GM23338 (cell line): ENCODE data around the gene RNF207. TPM values are rescaled to one million over a fixed set of nuclear protein-coding genes. Genes with fewer than 3 reads are reported as not detected.

Source experiments
- ATAC-seq: fragments of 200-7000 bp; cut with Tn5 transposase; 3 replicates; pipeline ENCODE4 v1.9.1; 2020
- DNase-seq: peaks from one replicate; pipeline ENCODE4 v3.0.0-alpha.2; 2015; ENCODE audit warnings: low spot score
- H2AFZ ChIP-seq: fragments of 200-600 bp; sonication (generic); 2 replicates; pipeline ENCODE4 v1.8.0; 2016; ENCODE audit warnings: antibody characterized with exemption, mild to moderate bottlenecking, moderate library complexity
- H3F3A ChIP-seq: fragments of 200-600 bp; sonication (generic); replicated peaks from 2 replicates; pipeline ENCODE4 v1.8.0; 2017; ENCODE audit warnings: antibody characterized with exemption, mixed run types, low read depth
- H3K27ac ChIP-seq: fragments of 200-600 bp; sonication (generic); 2 replicates; pipeline ENCODE4 v1.6.1; 2016; ENCODE audit warnings: low read depth
- H3K27me3 ChIP-seq: fragments of 200-600 bp; sonication (generic); 2 replicates; pipeline ENCODE4 v1.8.0; 2016; ENCODE audit warnings: mild to moderate bottlenecking, mixed run types, moderate library complexity; ENCODE audit not compliant: insufficient read depth
- H3K36me3 ChIP-seq: fragments of 200-600 bp; sonication (generic); 2 replicates; pipeline ENCODE4 v1.8.0; 2016; ENCODE audit warnings: mild to moderate bottlenecking; ENCODE audit not compliant: insufficient read depth
- H3K4me1 ChIP-seq: fragments of 200-600 bp; sonication (generic); 2 replicates; pipeline ENCODE4 v1.8.0; 2016; ENCODE audit warnings: mild to moderate bottlenecking, moderate library complexity; ENCODE audit not compliant: insufficient read depth
- H3K4me2 ChIP-seq: fragments of 200-600 bp; sonication (generic); 2 replicates; pipeline ENCODE4 v1.7.1; 2017; ENCODE audit warnings: mixed run types
- H3K4me3 ChIP-seq: fragments of 200-600 bp; sonication (generic); 2 replicates; pipeline ENCODE4 v1.6.1; 2016; ENCODE audit warnings: mixed run types
- H3K79me2 ChIP-seq: fragments of 200-600 bp; sonication (generic); replicated peaks from 2 replicates; pipeline ENCODE4 v1.8.0; 2017; ENCODE audit warnings: mild to moderate bottlenecking; ENCODE audit not compliant: insufficient read depth
- H3K9me2 ChIP-seq: fragments of 200-600 bp; sonication (generic); 2 replicates; pipeline ENCODE4 v1.8.0; 2017; ENCODE audit not compliant: insufficient read depth
- H4K20me1 ChIP-seq: fragments of 200-600 bp; sonication (generic); replicated peaks from 2 replicates; pipeline ENCODE4 v1.8.0; 2017; ENCODE audit warnings: mild to moderate bottlenecking; ENCODE audit not compliant: insufficient read depth
- H3K27ac Mint-ChIP-seq: 2 replicates; pipeline ENCODE4 v1.8.0; 2020; ENCODE audit warnings: inconsistent platforms, mild to moderate bottlenecking, moderate library complexity, mixed read lengths
- H3K27me3 Mint-ChIP-seq: 3 replicates; pipeline ENCODE4 v1.8.0; 2022; ENCODE audit warnings: low read depth, mild to moderate bottlenecking, moderate library complexity, mixed read lengths, inconsistent platforms; ENCODE audit not compliant: insufficient read depth, poor library complexity
- H3K36me3 Mint-ChIP-seq: 3 replicates; pipeline ENCODE4 v1.8.0; 2021; ENCODE audit warnings: low read depth, mild to moderate bottlenecking, inconsistent platforms, moderate library complexity, mixed read lengths
- H3K4me1 Mint-ChIP-seq: 3 replicates; pipeline ENCODE4 v1.8.0; 2020; ENCODE audit warnings: mild to moderate bottlenecking, inconsistent platforms, mixed read lengths
- H3K4me3 Mint-ChIP-seq: 3 replicates; pipeline ENCODE4 v1.8.0; 2021; ENCODE audit warnings: moderate library complexity, mild to moderate bottlenecking, inconsistent platforms, mixed read lengths
- H3K9me3 Mint-ChIP-seq: 3 replicates; pipeline ENCODE4 v1.8.0; 2020; ENCODE audit warnings: moderate library complexity, mild to moderate bottlenecking, inconsistent platforms, mixed read lengths
- CREB1 ChIP-seq: fragments of 250-450 bp; sonication (Bioruptor Pico); IDR thresholded peaks from 2 replicates; pipeline ENCODE4 v1.5.0; 2020; ENCODE audit warnings: low read depth, mild to moderate bottlenecking, moderate library complexity
- CTCF ChIP-seq, 2 experiments: fragments of 200-600 bp in 1 of 2; sonication (generic) in 1 of 2; conservative IDR thresholded peaks; 2 replicates each; pipeline versions ENCODE4 v1.5.1 to v1.6.1; 2016 to 2017; ENCODE audit warnings: antibody characterized with exemption in 2 of 2, low read depth in 2 of 2, mild to moderate bottlenecking in 2 of 2, moderate library complexity in 1 of 2
- ETS1 ChIP-seq: IDR thresholded peaks from 2 replicates; pipeline ENCODE4 v1.6.1; 2016; ENCODE audit warnings: antibody characterized with exemption
- EZH2 ChIP-seq: fragments of 200-600 bp; sonication (generic); IDR thresholded peaks from one replicate; pipeline ENCODE4 v1.8.0; 2017; ENCODE audit warnings: antibody characterized with exemption, mild to moderate bottlenecking, low read depth; ENCODE audit not compliant: unreplicated experiment
- EZH2phosphoT487 ChIP-seq: fragments of 200-600 bp; sonication (generic); IDR thresholded peaks from one replicate; pipeline ENCODE4 v1.8.1; 2018; ENCODE audit warnings: antibody characterized with exemption; ENCODE audit not compliant: unreplicated experiment
- JUNB ChIP-seq: IDR thresholded peaks from one replicate; pipeline ENCODE4 v1.6.1; 2016; ENCODE audit warnings: antibody characterized with exemption; ENCODE audit not compliant: unreplicated experiment
- NANOG ChIP-seq: IDR thresholded peaks from 2 replicates; pipeline ENCODE4 v1.6.1; 2016; ENCODE audit warnings: antibody characterized with exemption, borderline replicate concordance
- POLR2AphosphoS5 ChIP-seq: IDR thresholded peaks from 2 replicates; pipeline ENCODE4 v1.6.1; 2016; ENCODE audit warnings: antibody characterized with exemption, low read depth
- REST ChIP-seq: IDR thresholded peaks from one replicate; pipeline ENCODE4 v1.6.1; 2018; ENCODE audit warnings: antibody characterized with exemption; ENCODE audit not compliant: unreplicated experiment
- STAT1 ChIP-seq: IDR thresholded peaks from one replicate; pipeline ENCODE4 v1.6.1; 2016; ENCODE audit warnings: antibody characterized with exemption; ENCODE audit not compliant: unreplicated experiment
- ZNF114 ChIP-seq: fragments of 250-450 bp; sonication (Bioruptor Pico); IDR thresholded peaks from 2 replicates; pipeline ENCODE4 v1.5.0; 2020; ENCODE audit warnings: mild to moderate bottlenecking, moderate library complexity
- ZNF331 ChIP-seq: fragments of 250-450 bp; sonication (Bioruptor Pico); IDR thresholded peaks from 2 replicates; pipeline ENCODE4 v1.5.0; 2020; ENCODE audit warnings: low read depth, mild to moderate bottlenecking, moderate library complexity
- ZNF462 ChIP-seq: fragments of 250-450 bp; sonication (Bioruptor Pico); IDR thresholded peaks from 2 replicates; pipeline ENCODE4 v1.5.0; 2020; ENCODE audit warnings: mild to moderate bottlenecking, moderate library complexity
- polyA plus RNA-seq: library from polyadenylated mRNA; unstranded; fragments of >200 nt; fragmentation: Nextera tagmentation; extraction: Ambion mirVana; gene quantifications from 2 replicates; pipeline ENCODE4 v1.2.1, GENCODE V29; 2016
- total RNA-seq: library from RNA; depleted of rRNA; stranded (reverse); fragments of >200 nt; shearing (Covaris generic); gene quantifications from 2 replicates; pipeline ENCODE4 v1.2.3, GENCODE V29; 2014

The RNF207 gene
- total and polyA plus RNA-seq, 2 experiments from 2014 or later, result 1.7 to 2.9 TPM

GRCh38 chr1:6202256-6202655 lies 3.7 kb upstream of the RNF207 start:
- DNase-seq, result no peak
- no peak overlapping the region for H3K4me2 ChIP-seq
- Mint-ChIP-seq H3K36me3 (peaks cover 15% of the 10 kb centered on the region), H3K4me3 (no peak overlapping the region), H3K27ac (no peak overlapping the region), H3K4me1 (peaks cover 34% of the 10 kb centered on the region), H3K9me3 (no peaks in the 10 kb centered on the region), H3K27me3 (peaks cover 32% of the 10 kb centered on the region)
- no peak for TF ChIP-seq REST
- TF ChIP-seq ZNF462 (CRISPR knock-in tag), result no peak
- no peak for TF ChIP-seq EZH2
- TF ChIP-seq ZNF331 (CRISPR knock-in tag), result no peak
- no peak for TF ChIP-seq CREB1 (CRISPR knock-in tag)
- TF ChIP-seq POLR2AphosphoS5, result no peak
- TF ChIP-seq NANOG, result no peak
- no peak for TF ChIP-seq STAT1
- TF ChIP-seq CTCF (conservative IDR thresholded peaks at IDR 0.05; ENCODE audit: low read depth in 2 of 2), result no peak
- no peak for TF ChIP-seq ZNF114 (CRISPR knock-in tag)
- no peak for TF ChIP-seq EZH2phosphoT487
- TF ChIP-seq ETS1, result no peak
- no peak for TF ChIP-seq JUNB
- H3K27ac ChIP-seq, result no peak overlapping the region
- peaks cover 11% of the 10 kb centered on the region for H3K36me3 ChIP-seq
- H3K79me2 ChIP-seq, result peaks cover 21% of the 10 kb centered on the region
- ATAC-seq, result no peak
- H3K27me3 ChIP-seq, result peaks cover 20% of the 10 kb centered on the region
- peaks cover 29% of the 10 kb centered on the region for H3K4me1 ChIP-seq
- H3K4me3 ChIP-seq, result no peak overlapping the region
- H4K20me1 ChIP-seq, result peaks cover 13% of the 10 kb centered on the region
- H2AFZ ChIP-seq, result no peak overlapping the region
- H3F3A ChIP-seq, result peaks cover 19% of the 10 kb centered on the region
- no peaks in the 10 kb centered on the region for H3K9me2 ChIP-seq
